ENCODE measurements around the gene SLC16A13.

GRCh38 chr17:7081341-7082062 is 45.7 kb downstream of the SLC16A13 start:
- no peak for TF ChIP-seq CTCF (conservative IDR thresholded peaks at IDR 0.05 in 1 of 2, IDR thresholded peaks at IDR 0.05 in 1 of 2; ENCODE audit: low read depth in 1 of 2, low read length in 2 of 2)
- TF ChIP-seq EZH2 (IDR thresholded peaks at IDR 0.05; ENCODE audit: low read length, missing control alignments), result no peak
